Measurements from ENCODE around the gene VNN1. TPM values are rescaled to one million over a fixed set of nuclear protein-coding genes. Genes with fewer than 3 reads are reported as not detected.

The VNN1 gene
- total RNA-seq, 1 experiment from 2014 or later = not detected

DNA sequence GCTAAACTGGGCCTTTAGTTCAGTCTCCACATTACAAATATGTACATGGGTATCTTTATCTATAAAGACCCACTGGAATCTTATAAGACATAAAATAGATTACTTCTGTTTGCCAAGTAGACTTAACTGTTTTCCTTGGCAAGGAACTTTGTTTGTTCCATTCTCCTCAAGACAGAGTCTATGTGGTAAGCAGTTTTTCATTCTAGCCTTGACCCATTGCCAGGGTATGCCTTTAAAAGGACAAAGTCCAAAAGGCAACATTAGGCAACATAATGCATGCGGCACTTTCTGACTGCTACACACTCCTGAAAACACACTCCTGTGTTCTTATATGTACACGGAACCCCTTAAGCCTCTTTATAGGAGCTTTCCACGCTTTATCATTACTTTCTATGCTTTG is 20.4 kb downstream of the VNN1 start:
- intact Hi-C loops (cut with micrococcal nuclease) = no loop called here
- CTCF ChIA-PET = no interaction called here
- POLR2A ChIA-PET = no interaction called here
- BruUV-seq (replicated peaks) = no TSS peak
- H3K4me1 ChIP-seq (ENCODE audit: control insufficient read depth in 1 of 2, insufficient read depth in 2 of 2, low read length in 2 of 2) = no peaks in the 10 kb centered on the region
- H3K79me2 ChIP-seq (ENCODE audit: insufficient read depth, low read length) = no peaks in the 10 kb centered on the region
- no peak overlapping the region for H3K27ac ChIP-seq (ENCODE audit: low read depth, low read length)
- no peak overlapping the region for H2AFZ ChIP-seq (ENCODE audit: low read depth, low read length, poor library complexity, severe bottlenecking)
- ATAC-seq (no peak), DNase-seq (ENCODE audit: low read depth, low spot score) (no peak)
- no peaks in the 10 kb centered on the region for H3K36me3 ChIP-seq (ENCODE audit: control insufficient read depth in 1 of 2, insufficient read depth in 2 of 2, low read length in 2 of 2)
- no peak overlapping the region for H3K9ac ChIP-seq (ENCODE audit: low read length)
- no peaks in the 10 kb centered on the region for H3K9me3 ChIP-seq (ENCODE audit: control insufficient read depth in 1 of 2, insufficient read depth in 1 of 2, low read depth in 1 of 2, low read length in 2 of 2)
- H3K4me3 ChIP-seq (replicated peaks in 1 of 2; ENCODE audit: low read depth in 1 of 2, low read length in 2 of 2) = no peak overlapping the region
- RAD21 ChIA-PET (ENCODE audit: low non-redundant PET in 1 of 2, low total read pairs in 2 of 2, uncharacterized antibody in 2 of 2, unreplicated experiment in 2 of 2) = no interaction called here
- no peaks in the 10 kb centered on the region for H3K9me2 ChIP-seq (ENCODE audit: insufficient read depth)
- H3K27me3 ChIP-seq (ENCODE audit: insufficient read depth, low read length) = no peaks in the 10 kb centered on the region
- H4K20me1 ChIP-seq (ENCODE audit: insufficient read depth) = no peaks in the 10 kb centered on the region
- no peak for TF ChIP-seq FOSL1 (IDR thresholded peaks at IDR 0.05; ENCODE audit: low read depth)
- TF ChIP-seq, protein P1, sequence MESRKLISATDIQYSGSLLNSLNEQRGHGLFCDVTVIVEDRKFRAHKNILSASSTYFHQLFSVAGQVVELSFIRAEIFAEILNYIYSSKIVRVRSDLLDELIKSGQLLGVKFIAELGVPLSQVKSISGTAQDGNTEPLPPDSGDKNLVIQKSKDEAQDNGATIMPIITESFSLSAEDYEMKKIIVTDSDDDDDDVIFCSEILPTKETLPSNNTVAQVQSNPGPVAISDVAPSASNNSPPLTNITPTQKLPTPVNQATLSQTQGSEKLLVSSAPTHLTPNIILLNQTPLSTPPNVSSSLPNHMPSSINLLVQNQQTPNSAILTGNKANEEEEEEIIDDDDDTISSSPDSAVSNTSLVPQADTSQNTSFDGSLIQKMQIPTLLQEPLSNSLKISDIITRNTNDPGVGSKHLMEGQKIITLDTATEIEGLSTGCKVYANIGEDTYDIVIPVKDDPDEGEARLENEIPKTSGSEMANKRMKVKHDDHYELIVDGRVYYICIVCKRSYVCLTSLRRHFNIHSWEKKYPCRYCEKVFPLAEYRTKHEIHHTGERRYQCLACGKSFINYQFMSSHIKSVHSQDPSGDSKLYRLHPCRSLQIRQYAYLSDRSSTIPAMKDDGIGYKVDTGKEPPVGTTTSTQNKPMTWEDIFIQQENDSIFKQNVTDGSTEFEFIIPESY (IDR thresholded peaks at IDR 0.05; ENCODE audit: extremely low read depth, insufficient replicate concordance, low read length) = no peak
- TF ChIP-seq JUND (IDR thresholded peaks at IDR 0.05) = no peak
- no peak for TF ChIP-seq SRF (IDR thresholded peaks at IDR 0.05; ENCODE audit: low read depth)
- no peak for TF ChIP-seq ZNF274 (IDR thresholded peaks at IDR 0.05; ENCODE audit: low read depth, low read length)
- TF ChIP-seq SIN3A (IDR thresholded peaks at IDR 0.05; ENCODE audit: low read depth) = no peak
- no peak for TF ChIP-seq TCF7L2 (IDR thresholded peaks at IDR 0.05; ENCODE audit: borderline replicate concordance, extremely low read depth, insufficient read depth, insufficient read length)
- no peak for TF ChIP-seq SP1 (IDR thresholded peaks at IDR 0.05; ENCODE audit: low read depth)
- TF ChIP-seq YY1 (IDR thresholded peaks at IDR 0.05; ENCODE audit: extremely low read depth, insufficient replicate concordance, low read depth, low read length) = no peak
- no peak for TF ChIP-seq CEBPB (IDR thresholded peaks at IDR 0.05; ENCODE audit: low read depth)
- no peak for TF ChIP-seq EZH2 (IDR thresholded peaks at IDR 0.05)
- TF ChIP-seq CBX3 (IDR thresholded peaks at IDR 0.05; ENCODE audit: low read depth) = no peak
- no peak for TF ChIP-seq MAX (IDR thresholded peaks at IDR 0.05)
- no peak for TF ChIP-seq POLR2AphosphoS5 (IDR thresholded peaks at IDR 0.05; ENCODE audit: low read depth, low read length)
- TF ChIP-seq, protein P2, sequence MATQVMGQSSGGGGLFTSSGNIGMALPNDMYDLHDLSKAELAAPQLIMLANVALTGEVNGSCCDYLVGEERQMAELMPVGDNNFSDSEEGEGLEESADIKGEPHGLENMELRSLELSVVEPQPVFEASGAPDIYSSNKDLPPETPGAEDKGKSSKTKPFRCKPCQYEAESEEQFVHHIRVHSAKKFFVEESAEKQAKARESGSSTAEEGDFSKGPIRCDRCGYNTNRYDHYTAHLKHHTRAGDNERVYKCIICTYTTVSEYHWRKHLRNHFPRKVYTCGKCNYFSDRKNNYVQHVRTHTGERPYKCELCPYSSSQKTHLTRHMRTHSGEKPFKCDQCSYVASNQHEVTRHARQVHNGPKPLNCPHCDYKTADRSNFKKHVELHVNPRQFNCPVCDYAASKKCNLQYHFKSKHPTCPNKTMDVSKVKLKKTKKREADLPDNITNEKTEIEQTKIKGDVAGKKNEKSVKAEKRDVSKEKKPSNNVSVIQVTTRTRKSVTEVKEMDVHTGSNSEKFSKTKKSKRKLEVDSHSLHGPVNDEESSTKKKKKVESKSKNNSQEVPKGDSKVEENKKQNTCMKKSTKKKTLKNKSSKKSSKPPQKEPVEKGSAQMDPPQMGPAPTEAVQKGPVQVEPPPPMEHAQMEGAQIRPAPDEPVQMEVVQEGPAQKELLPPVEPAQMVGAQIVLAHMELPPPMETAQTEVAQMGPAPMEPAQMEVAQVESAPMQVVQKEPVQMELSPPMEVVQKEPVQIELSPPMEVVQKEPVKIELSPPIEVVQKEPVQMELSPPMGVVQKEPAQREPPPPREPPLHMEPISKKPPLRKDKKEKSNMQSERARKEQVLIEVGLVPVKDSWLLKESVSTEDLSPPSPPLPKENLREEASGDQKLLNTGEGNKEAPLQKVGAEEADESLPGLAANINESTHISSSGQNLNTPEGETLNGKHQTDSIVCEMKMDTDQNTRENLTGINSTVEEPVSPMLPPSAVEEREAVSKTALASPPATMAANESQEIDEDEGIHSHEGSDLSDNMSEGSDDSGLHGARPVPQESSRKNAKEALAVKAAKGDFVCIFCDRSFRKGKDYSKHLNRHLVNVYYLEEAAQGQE (IDR thresholded peaks at IDR 0.05; ENCODE audit: low read depth) = no peak
- no peak for TF ChIP-seq ZFX (IDR thresholded peaks at IDR 0.05)
- TF ChIP-seq RAD21 (IDR thresholded peaks at IDR 0.05; ENCODE audit: low read depth) = no peak
- TF ChIP-seq ATF3 (IDR thresholded peaks at IDR 0.05) = no peak
- TF ChIP-seq CTCF (IDR thresholded peaks at IDR 0.05 in 2 of 3, conservative IDR thresholded peaks at IDR 0.05 in 1 of 3; ENCODE audit: borderline replicate concordance in 1 of 3, insufficient read depth in 1 of 3, low read depth in 2 of 3, low read length in 2 of 3) = no peak
- no peak for TF ChIP-seq EZH2phosphoT487 (IDR thresholded peaks at IDR 0.05; ENCODE audit: borderline replicate concordance)
- H3K4me2 ChIP-seq (ENCODE audit: low read length) = no peak overlapping the region

Measured in HCT116 (cell line).